HG03064 (cell line): ENCODE data around the gene APOA5.

Source experiments
- ATAC-seq: cut with Tn5 transposase; IDR thresholded peaks from one replicate; pipeline ENCODE4 v1.9.1; 2021; ENCODE audit warnings: low read depth; ENCODE audit not compliant: unreplicated experiment

Gene APOA5

GRCh38 chr11:116828632-116829524, 37.2 kb upstream of the APOA5 start:
- no peak for ATAC-seq

GRCh38 chr11:116827461-116827860, 35.8 kb upstream of the APOA5 start:
- ATAC-seq: no peak

GRCh38 chr11:116826751-116827431, 35.2 kb upstream of the APOA5 start:
- ATAC-seq: no peak

GRCh38 chr11:116825854-116826750, 34.4 kb upstream of the APOA5 start:
- no peak for ATAC-seq

GRCh38 chr11:116825434-116825833, 33.8 kb upstream of the APOA5 start:
- ATAC-seq: no peak

- no peak for ATAC-seq
Measured at GRCh38 chr11:116823031-116823843, 31.6 kb upstream of the APOA5 start, which contains the start of gene APOA4. APOA4 (minus strand) TSS chr11:116823304; CDS start chr11:116823191, 113 bp downstream.

- ATAC-seq: no peak
Measured at GRCh38 chr11:116822575-116822974, 30.9 kb upstream of the APOA5 start.

- ATAC-seq: no peak
Measured at GRCh38 chr11:116821050-116821918, 29.6 kb upstream of the APOA5 start.

GRCh38 chr11:116819049-116819448, 27.4 kb upstream of the APOA5 start:
- no peak for ATAC-seq

GRCh38 chr11:116814502-116814901, 22.8 kb upstream of the APOA5 start:
- ATAC-seq: no peak

- ATAC-seq: no peak
Measured at GRCh38 chr11:116813781-116814471, 22.2 kb upstream of the APOA5 start.

GRCh38 chr11:116813170-116813569, 21.5 kb upstream of the APOA5 start:
- ATAC-seq: no peak

- no peak for ATAC-seq
Measured at GRCh38 chr11:116812109-116812508, 20.4 kb upstream of the APOA5 start.

GRCh38 chr11:116811194-116811593, 19.5 kb upstream of the APOA5 start:
- no peak for ATAC-seq

GRCh38 chr11:116808262-116809175, 16.8 kb upstream of the APOA5 start:
- ATAC-seq: no peak

GRCh38 chr11:116807601-116808261, 16.1 kb upstream of the APOA5 start:
- no peak for ATAC-seq

- no peak for ATAC-seq
Measured at GRCh38 chr11:116804001-116804400, 12.3 kb upstream of the APOA5 start.
